K562 (cell line): ENCODE data around the gene TMEM164. TPM values are rescaled to one million over a fixed set of nuclear protein-coding genes. Genes with fewer than 3 reads are reported as not detected.

ENCODE experiments used
- ATAC-seq: fragments of 200-7000 bp; cut with Tn5 transposase; 3 replicates; pipeline ENCODE4 v1.9.1; 2020; ENCODE audit warnings: moderate library complexity
- BruUV-seq: library from RNA; stranded (reverse); fragments of 400-500 nt; replicated peaks from 2 replicates; lab custom pipeline; 2021; lab: Mats Ljungman, UMichigan
- CTCF ChIA-PET: fragments of 300-600 bp; formaldehyde crosslinking; extraction: SDS; loops from one replicate; lab custom pipeline; 2021; ENCODE audit warnings: low intra/inter-chr PET ratio; lab: Yijun Ruan, JAX
- POLR2A ChIA-PET: fragments of 300-600, 350-650 bp; sonication (Branson Sonifier 250); formaldehyde crosslinking; extraction: SDS; loops from one replicate; lab custom pipeline; 2021; ENCODE audit warnings: antibody characterized with exemption, inconsistent platforms; lab: Yijun Ruan, JAX
- DNase-seq, 4 experiments: peaks; one replicate each; pipeline versions ENCODE4 v3.0.0 to v3.0.0-alpha.2; 2011 to 2018; ENCODE audit warnings: low spot score in 3 of 4, mixed read lengths in 3 of 4; ENCODE audit errors: extremely low read depth in 1 of 4
- FAIRE-seq: peaks from 2 replicates; lab custom pipeline; 2011; peaks lifted over from hg19 to GRCh38; lab: Jason Lieb, UNC
- H2AFZ ChIP-seq: 2 replicates; pipeline ENCODE4 v1.6.0; 2011; ENCODE audit warnings: low read depth, low read length, control low read depth, inconsistent platforms
- H3K27ac ChIP-seq: fragments of 200-600 bp; 3 replicates; pipeline ENCODE4 v1.8.0; 2011; ENCODE audit warnings: low read depth, mild to moderate bottlenecking, control low read depth, inconsistent platforms, low read length, moderate library complexity, mixed read lengths; ENCODE audit errors: extremely low read depth
- H3K27me3 ChIP-seq, 2 experiments: fragments of 300-600 bp in 1 of 2; 2 replicates in 1 of 2; 3 replicates in 1 of 2; pipeline versions ENCODE4 v1.6.0 to v1.8.0; 2011; ENCODE audit warnings: inconsistent platforms in 2 of 2, low read length in 2 of 2, mild to moderate bottlenecking in 1 of 2, mixed read lengths in 1 of 2, moderate library complexity in 1 of 2; ENCODE audit not compliant: control insufficient read depth in 2 of 2, insufficient read depth in 2 of 2
- H3K36me3 ChIP-seq: fragments of 300-600 bp; 3 replicates; pipeline ENCODE4 v1.8.0; 2011; ENCODE audit warnings: mild to moderate bottlenecking, low read length, inconsistent platforms; ENCODE audit not compliant: control insufficient read depth, insufficient read depth
- H3K4me1 ChIP-seq, 2 experiments: fragments of 200-600 bp in 1 of 2; replicated peaks in 1 of 2; 2 replicates in 1 of 2; 3 replicates in 1 of 2; pipeline versions ENCODE4 v1.5.1 to v1.8.0; 2011; ENCODE audit warnings: inconsistent platforms in 2 of 2, low read length in 2 of 2, mild to moderate bottlenecking in 1 of 2, mixed read lengths in 1 of 2, moderate library complexity in 1 of 2; ENCODE audit not compliant: control insufficient read depth in 2 of 2, insufficient read depth in 2 of 2
- H3K4me2 ChIP-seq: 2 replicates; pipeline ENCODE4 v1.6.1; 2011; ENCODE audit warnings: low read length, control low read depth, inconsistent platforms, mixed read lengths; ENCODE audit not compliant: insufficient read depth
- H3K4me3 ChIP-seq: fragments of 200-600 bp; sonication (generic), shearing (Covaris generic); 2 replicates; pipeline ENCODE4 v1.5.1; 2016; ENCODE audit warnings: control low read depth, inconsistent platforms
- H3K79me2 ChIP-seq: fragments of 200-600 bp; 3 replicates; pipeline ENCODE4 v1.8.0; 2011; ENCODE audit warnings: low read length, inconsistent platforms; ENCODE audit not compliant: control insufficient read depth, insufficient read depth
- H3K9ac ChIP-seq, 2 experiments: 2 replicates each; pipeline versions ENCODE4 v1.6.0 to v1.6.1; 2011; ENCODE audit warnings: low read depth in 2 of 2, low read length in 2 of 2, control low read depth in 1 of 2, inconsistent platforms in 1 of 2, mild to moderate bottlenecking in 1 of 2, mixed read lengths in 1 of 2; ENCODE audit not compliant: insufficient read depth in 1 of 2
- H3K9me1 ChIP-seq: one replicate; pipeline ENCODE4 v1.6.0; 2011; ENCODE audit warnings: inconsistent platforms, mild to moderate bottlenecking, low read length, moderate library complexity; ENCODE audit not compliant: control insufficient read depth, insufficient read depth
- H3K9me3 ChIP-seq: replicated peaks from 2 replicates; pipeline ENCODE4 v1.5.1; 2011; ENCODE audit warnings: low read depth, low read length, inconsistent platforms; ENCODE audit not compliant: control insufficient read depth, insufficient read depth
- H4K20me1 ChIP-seq: replicated peaks from 2 replicates; pipeline ENCODE4 v1.6.1; 2011; ENCODE audit warnings: low read length, inconsistent platforms, mixed read lengths; ENCODE audit not compliant: control insufficient read depth, insufficient read depth
- ATF7 ChIP-seq: fragments of 450-650 bp; IDR thresholded peaks from 2 replicates; pipeline ENCODE4 v1.7.1; 2014; ENCODE audit warnings: mild to moderate bottlenecking, moderate library complexity
- CBX5 ChIP-seq: IDR thresholded peaks from 2 replicates; pipeline ENCODE4 v1.6.1; 2014; ENCODE audit warnings: low read depth, borderline replicate concordance
- EWSR1 ChIP-seq: fragments of 450-650 bp; IDR thresholded peaks from 2 replicates; pipeline ENCODE4 v1.6.1; 2018; ENCODE audit warnings: borderline replicate concordance, mild to moderate bottlenecking, low read depth, moderate library complexity; ENCODE audit not compliant: partially characterized antibody
- FOXJ2 ChIP-seq: fragments of 200-800 bp; sonication (Bioruptor generic); IDR thresholded peaks from 2 replicates; pipeline ENCODE4 v1.6.1; 2016; ENCODE audit warnings: missing genetic modification characterization, missing compliant biosample characterization
- IRF2 ChIP-seq: sonication (generic); formaldehyde crosslinking; IDR thresholded peaks from 2 replicates; pipeline ENCODE4 v1.8.1; 2022; ENCODE audit warnings: mild to moderate bottlenecking, missing genetic modification reagents
- PTRF ChIP-seq: fragments of 450-650 bp; IDR thresholded peaks from 2 replicates; pipeline ENCODE4 v1.6.1; 2016; ENCODE audit warnings: mild to moderate bottlenecking, missing genetic modification characterization, missing compliant biosample characterization
- TSC22D4 ChIP-seq: fragments of 450-650 bp; IDR thresholded peaks from 2 replicates; pipeline ENCODE4 v1.6.1; 2016; ENCODE audit warnings: missing genetic modification characterization, missing biosample characterization, control low read depth
- ZNF212 ChIP-seq: fragments of 450-650 bp; formaldehyde crosslinking; IDR thresholded peaks from 2 replicates; pipeline ENCODE4 v1.4.0; 2020; ENCODE audit warnings: mild to moderate bottlenecking
- ZNF79 ChIP-seq: fragments of 250-450 bp; sonication (Bioruptor Pico); IDR thresholded peaks from 2 replicates; pipeline ENCODE4 v1.4.0; 2020; ENCODE audit warnings: low read depth, mild to moderate bottlenecking, moderate library complexity
- WGBS: fragments of 100-300 bp; shearing (Covaris generic); methylation state at CpG from one replicate; pipeline ENCODE4 v1.1.6; 2016; ENCODE audit warnings: low coverage, mixed read lengths; ENCODE audit not compliant: insufficient coverage; ENCODE audit errors: missing lambda C conversion rate; 5-methylcytosine and 5-hydroxymethylcytosine counted together
- in situ Hi-C: fragments of 300-500 bp; cut with MboI; formaldehyde crosslinking; loops from 4 replicates; pipeline ENCODE4 v1.15.0; 2018; ENCODE audit warnings: inconsistent platforms, mixed read lengths
- intact Hi-C: fragments of 100-400 bp; cut with micrococcal nuclease; formaldehyde crosslinking; loops from 2 replicates; pipeline ENCODE4 v1.14.2; 2022
- polyA plus RNA-seq, 8 experiments: library from polyadenylated mRNA; depleted of rRNA in 4 of 8; stranded (reverse) in 5 of 8; unstranded in 3 of 8; fragments of >200 nt; fragmentation: Nextera tagmentation in 2 of 8; fragmentation: Illumina TruSeq in 1 of 8; extraction: Ambion mirVana in 2 of 8; extraction: Trizol in 1 of 8; gene quantifications; 2 replicates each; pipeline versions ENCODE4 v1.2.1 to v1.2.3, GENCODE V29; 2011 to 2014; ENCODE audit warnings: inconsistent platforms in 1 of 8, missing spikeins in 1 of 8
- total RNA-seq, 7 experiments: library from RNA; depleted of rRNA in 6 of 7; stranded (reverse); fragments of >200 nt in 6 of 7; fragmentation: Illumina TruSeq in 2 of 7; extraction: Trizol in 2 of 7; gene quantifications; 2 replicates each; pipeline versions ENCODE4 v1.2.1 to v1.2.3, GENCODE V29; 2011 to 2021; ENCODE audit warnings: low replicate concordance in 1 of 7
- TF ChIP-seq, protein P1 (sequence below): IDR thresholded peaks from 3 replicates; pipeline ENCODE4 v1.6.1; 2011; ENCODE audit warnings: borderline replicate concordance, mild to moderate bottlenecking, moderate library complexity; ENCODE audit not compliant: insufficient read length; ENCODE audit errors: extremely low read depth
- TF ChIP-seq, protein P2 (sequence below): fragments of 450-650 bp; formaldehyde crosslinking; IDR thresholded peaks from 2 replicates; pipeline ENCODE4 v1.4.0; 2022; ENCODE audit warnings: missing genetic modification characterization
- TF ChIP-seq, protein P3 (sequence below): fragments of 250-450 bp; sonication (Bioruptor Pico); IDR thresholded peaks from 2 replicates; pipeline ENCODE4 v1.5.0; 2021
- TF ChIP-seq, protein P4 (sequence below), 2 experiments: fragments of 450-650 bp; conservative IDR thresholded peaks; 2 replicates each; pipeline ENCODE4 v1.6.1; 2017; ENCODE audit warnings: mild to moderate bottlenecking in 2 of 2, moderate library complexity in 2 of 2

Gene TMEM164
- total and polyA plus RNA-seq, 9 of the 15 experiments (the other 6 are each of a cell fraction or from before 2014, with no cell fraction given): 2.4 to 57.3 (median 23.1) TPM

DNA sequence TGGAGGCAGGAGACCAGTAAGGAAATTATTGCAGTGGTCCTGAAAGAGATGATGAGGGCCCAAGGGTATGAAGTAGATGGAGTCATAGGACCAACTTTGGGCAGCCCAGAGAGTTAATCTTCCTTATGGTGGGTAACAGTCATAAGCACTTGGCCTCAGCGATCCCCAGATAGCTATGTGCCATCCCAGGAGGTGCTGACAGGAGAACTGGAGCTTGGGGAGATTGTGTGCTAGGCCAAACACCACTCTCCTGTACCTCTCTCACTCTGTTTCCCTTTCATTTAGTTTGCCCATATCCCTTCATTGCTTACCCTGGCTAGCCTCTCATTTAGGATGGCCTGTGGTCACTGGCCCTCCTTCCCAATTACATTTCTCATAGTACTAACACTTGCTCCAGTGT, 60.0 kb downstream of the TMEM164 start (continued):
- TF ChIP-seq, protein P1, sequence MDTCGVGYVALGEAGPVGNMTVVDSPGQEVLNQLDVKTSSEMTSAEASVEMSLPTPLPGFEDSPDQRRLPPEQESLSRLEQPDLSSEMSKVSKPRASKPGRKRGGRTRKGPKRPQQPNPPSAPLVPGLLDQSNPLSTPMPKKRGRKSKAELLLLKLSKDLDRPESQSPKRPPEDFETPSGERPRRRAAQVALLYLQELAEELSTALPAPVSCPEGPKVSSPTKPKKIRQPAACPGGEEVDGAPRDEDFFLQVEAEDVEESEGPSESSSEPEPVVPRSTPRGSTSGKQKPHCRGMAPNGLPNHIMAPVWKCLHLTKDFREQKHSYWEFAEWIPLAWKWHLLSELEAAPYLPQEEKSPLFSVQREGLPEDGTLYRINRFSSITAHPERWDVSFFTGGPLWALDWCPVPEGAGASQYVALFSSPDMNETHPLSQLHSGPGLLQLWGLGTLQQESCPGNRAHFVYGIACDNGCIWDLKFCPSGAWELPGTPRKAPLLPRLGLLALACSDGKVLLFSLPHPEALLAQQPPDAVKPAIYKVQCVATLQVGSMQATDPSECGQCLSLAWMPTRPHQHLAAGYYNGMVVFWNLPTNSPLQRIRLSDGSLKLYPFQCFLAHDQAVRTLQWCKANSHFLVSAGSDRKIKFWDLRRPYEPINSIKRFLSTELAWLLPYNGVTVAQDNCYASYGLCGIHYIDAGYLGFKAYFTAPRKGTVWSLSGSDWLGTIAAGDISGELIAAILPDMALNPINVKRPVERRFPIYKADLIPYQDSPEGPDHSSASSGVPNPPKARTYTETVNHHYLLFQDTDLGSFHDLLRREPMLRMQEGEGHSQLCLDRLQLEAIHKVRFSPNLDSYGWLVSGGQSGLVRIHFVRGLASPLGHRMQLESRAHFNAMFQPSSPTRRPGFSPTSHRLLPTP: no peak
- no peak for TF ChIP-seq ZNF79 (CRISPR knock-in tag)
- TF ChIP-seq EWSR1: no peak
- no peak for TF ChIP-seq IRF2 (CRISPR knock-in tag)

DNA sequence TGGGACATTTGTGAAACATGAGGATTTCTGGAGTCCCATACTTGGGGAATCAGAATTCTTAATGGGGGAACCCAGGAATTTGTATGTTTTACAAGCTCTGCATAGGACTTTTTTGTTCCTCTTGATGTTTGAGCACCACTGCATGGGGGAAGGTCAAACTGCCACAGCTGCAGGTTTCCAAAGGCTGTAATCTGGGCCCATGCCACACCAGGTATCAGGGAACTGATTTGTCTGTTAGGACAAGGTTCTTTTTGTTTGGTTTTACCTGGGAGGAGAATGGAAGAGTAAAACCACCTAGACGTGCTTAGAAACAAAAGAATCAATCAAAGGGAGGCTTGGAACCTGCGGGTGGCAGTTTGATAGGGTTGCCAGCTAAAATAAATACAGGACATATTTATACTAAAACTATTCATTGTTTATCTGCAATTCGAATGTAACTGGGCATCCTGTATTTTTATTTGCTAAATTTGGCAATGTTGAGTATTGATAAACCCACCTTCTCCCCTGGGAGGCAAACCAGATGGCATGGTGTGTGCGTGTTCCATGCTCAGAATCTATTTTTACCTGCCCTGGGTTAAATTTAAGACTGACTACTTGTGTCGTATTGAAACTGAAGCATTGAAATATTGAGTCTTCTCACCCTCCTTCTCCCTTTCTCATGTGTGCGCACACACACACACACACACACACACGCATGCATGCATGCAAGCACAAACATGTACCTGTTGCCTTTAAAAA, 63.7 kb downstream of the TMEM164 start:
- Histone ChIP-seq H3K4me1 (no peaks in the 10 kb centered on the region), H3K79me2 (peaks cover 5% of the 10 kb centered on the region; the same call in 1 of the 3 replicates), H3K9me1 (no peaks in the 10 kb centered on the region), H4K20me1 (peaks cover 5% of the 10 kb centered on the region; the same call in 1 of the 2 replicates), H3K9ac (no peak overlapping the region), H3K27ac (no peak overlapping the region), H3K27me3 (no peaks in the 10 kb centered on the region), H3K4me2 (no peak overlapping the region)
- DNase-seq (no peak), ATAC-seq (no peak)
- WGBS: 75% methylated on average over 7 of the region's 7 CpGs
- in situ Hi-C loops: no loop called here
- no TSS peak for BruUV-seq
- TF ChIP-seq FOXJ2 (tag) (no peak), PTRF (tag) (no peak), TSC22D4 (tag) (no peak), CBX5 (no peak), ZNF212 (no peak), ATF7 (no peak)
- TF ChIP-seq, protein P2, sequence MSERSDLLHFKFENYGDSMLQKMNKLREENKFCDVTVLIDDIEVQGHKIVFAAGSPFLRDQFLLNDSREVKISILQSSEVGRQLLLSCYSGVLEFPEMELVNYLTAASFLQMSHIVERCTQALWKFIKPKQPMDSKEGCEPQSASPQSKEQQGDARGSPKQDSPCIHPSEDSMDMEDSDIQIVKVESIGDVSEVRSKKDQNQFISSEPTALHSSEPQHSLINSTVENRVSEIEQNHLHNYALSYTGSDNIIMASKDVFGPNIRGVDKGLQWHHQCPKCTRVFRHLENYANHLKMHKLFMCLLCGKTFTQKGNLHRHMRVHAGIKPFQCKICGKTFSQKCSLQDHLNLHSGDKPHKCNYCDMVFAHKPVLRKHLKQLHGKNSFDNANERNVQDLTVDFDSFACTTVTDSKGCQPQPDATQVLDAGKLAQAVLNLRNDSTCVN: no peak
- TF ChIP-seq, protein P3, sequence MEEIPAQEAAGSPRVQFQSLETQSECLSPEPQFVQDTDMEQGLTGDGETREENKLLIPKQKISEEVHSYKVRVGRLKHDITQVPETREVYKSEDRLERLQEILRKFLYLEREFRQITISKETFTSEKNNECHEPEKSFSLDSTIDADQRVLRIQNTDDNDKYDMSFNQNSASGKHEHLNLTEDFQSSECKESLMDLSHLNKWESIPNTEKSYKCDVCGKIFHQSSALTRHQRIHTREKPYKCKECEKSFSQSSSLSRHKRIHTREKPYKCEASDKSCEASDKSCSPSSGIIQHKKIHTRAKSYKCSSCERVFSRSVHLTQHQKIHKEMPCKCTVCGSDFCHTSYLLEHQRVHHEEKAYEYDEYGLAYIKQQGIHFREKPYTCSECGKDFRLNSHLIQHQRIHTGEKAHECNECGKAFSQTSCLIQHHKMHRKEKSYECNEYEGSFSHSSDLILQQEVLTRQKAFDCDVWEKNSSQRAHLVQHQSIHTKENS (CRISPR knock-in tag): no peak
- TF ChIP-seq, protein P4, sequence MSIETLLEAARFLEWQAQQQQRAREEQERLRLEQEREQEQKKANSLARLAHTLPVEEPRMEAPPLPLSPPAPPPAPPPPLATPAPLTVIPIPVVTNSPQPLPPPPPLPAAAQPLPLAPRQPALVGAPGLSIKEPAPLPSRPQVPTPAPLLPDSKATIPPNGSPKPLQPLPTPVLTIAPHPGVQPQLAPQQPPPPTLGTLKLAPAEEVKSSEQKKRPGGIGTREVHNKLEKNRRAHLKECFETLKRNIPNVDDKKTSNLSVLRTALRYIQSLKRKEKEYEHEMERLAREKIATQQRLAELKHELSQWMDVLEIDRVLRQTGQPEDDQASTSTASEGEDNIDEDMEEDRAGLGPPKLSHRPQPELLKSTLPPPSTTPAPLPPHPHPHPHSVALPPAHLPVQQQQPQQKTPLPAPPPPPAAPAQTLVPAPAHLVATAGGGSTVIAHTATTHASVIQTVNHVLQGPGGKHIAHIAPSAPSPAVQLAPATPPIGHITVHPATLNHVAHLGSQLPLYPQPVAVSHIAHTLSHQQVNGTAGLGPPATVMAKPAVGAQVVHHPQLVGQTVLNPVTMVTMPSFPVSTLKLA (conservative IDR thresholded peaks at IDR 0.05): no peak
- TF ChIP-seq, all 486 proteins: peak for 0
- ChIA-PET CTCF (no interaction called here), POLR2A (interaction anchor here (0.6 kb wide), 1 partner anchor 60 kb away, joined by 3 read pairs; no protein-coding TSS in a partner anchor)
- Histone ChIP-seq H3K9me3 (no peaks in the 10 kb centered on the region), H3K4me3 (no peak overlapping the region), H2AFZ (no peak overlapping the region), H3K36me3 (peaks cover 18% of the 10 kb centered on the region)
- no peak for FAIRE-seq
- intact Hi-C loops: no loop called here
